ENCODE measurements around the gene SRGN.

Gene SRGN

GRCh38 chr10:69061305-69062161, 26.4 kb upstream of the SRGN start:
- DNase-seq = peak; percentile 53

GRCh38 chr10:69062901-69063300, 25.0 kb upstream of the SRGN start:
- no peak for DNase-seq

GRCh38 chr10:69064762-69065328, 23.1 kb upstream of the SRGN start:
- no peak for DNase-seq

GRCh38 chr10:69065406-69066361, 22.2 kb upstream of the SRGN start:
- DNase-seq = no peak

GRCh38 chr10:69067189-69067588, 20.7 kb upstream of the SRGN start:
- no peak for DNase-seq

GRCh38 chr10:69068549-69068948, 19.4 kb upstream of the SRGN start:
- DNase-seq = no peak

- DNase-seq = no peak
Observed at GRCh38 chr10:69069090-69070042, 18.5 kb upstream of the SRGN start.

GRCh38 chr10:69070951-69071350, 17.0 kb upstream of the SRGN start:
- DNase-seq = no peak

GRCh38 chr10:69071610-69072009, 16.3 kb upstream of the SRGN start:
- no peak for DNase-seq

- no peak for DNase-seq
Observed at GRCh38 chr10:69073026-69073425, 14.9 kb upstream of the SRGN start.

GRCh38 chr10:69073736-69074364, 14.1 kb upstream of the SRGN start:
- no peak for DNase-seq

- no peak for DNase-seq
Observed at GRCh38 chr10:69074532-69074931, 13.4 kb upstream of the SRGN start.

GRCh38 chr10:69075431-69075830, 12.5 kb upstream of the SRGN start:
- no peak for DNase-seq

GRCh38 chr10:69078311-69078710, 9.6 kb upstream of the SRGN start:
- no peak for DNase-seq

- no peak for DNase-seq
Observed at GRCh38 chr10:69080226-69080625, 7.7 kb upstream of the SRGN start.

GRCh38 chr10:69086001-69086509, 1.8 kb upstream of the SRGN start:
- DNase-seq = peak; percentile 34

GRCh38 chr10:69088471-69088769, 517 bp downstream of the SRGN start:
- DNase-seq = no peak

- no peak for DNase-seq
Observed at GRCh38 chr10:69088801-69089501, 1.0 kb downstream of the SRGN start.

GRCh38 chr10:69089638-69090599, 2.0 kb downstream of the SRGN start:
- DNase-seq = no peak

- no peak for DNase-seq
Observed at GRCh38 chr10:69090685-69091084, 2.8 kb downstream of the SRGN start.

All from NCI-H69 (cell line).